Measurements from ENCODE around the gene RAP1A. TPM values are rescaled to one million over a fixed set of nuclear protein-coding genes. Genes with fewer than 3 reads are reported as not detected.
A peak's percentile ranks its signal among the peaks of the same experiment; 100 is the strongest.

The RAP1A gene
- polyA plus RNA-seq, 2 donors: 56.8 to 60.2 TPM

GRCh38 chr1:111754984-111755330 lies 135.4 kb downstream of the RAP1A start:
- Histone ChIP-seq H3K27ac (ENCODE audit: low read depth in 2 of 2, low read length in 1 of 2) (peak overlapping the region; percentile 95 to 96), H3K36me3 (ENCODE audit: control insufficient read depth in 2 of 2, insufficient read depth in 2 of 2, low read length in 1 of 2) (no peaks in the 10 kb centered on the region), H3K27me3 (ENCODE audit: control insufficient read depth in 1 of 2, insufficient read depth in 2 of 2, low read length in 2 of 2) (no peaks in the 10 kb centered on the region), H3K4me3 (ENCODE audit: low read depth in 1 of 2, low read length in 2 of 2) (peak overlapping the region; percentile 76 to 90), H3K4me1 (ENCODE audit: control insufficient read depth in 2 of 2, insufficient read depth in 2 of 2, low read length in 1 of 2) (peaks cover 0 to 3% of the 10 kb centered on the region in 2 donors), H3K9me3 (ENCODE audit: control insufficient read depth in 2 of 2, insufficient read depth in 1 of 2, low read depth in 1 of 2, low read length in 1 of 2) (no peaks in the 10 kb centered on the region)
- 0 to 2% methylated on average over 12 of the region's 12 CpGs for WGBS, 2 donors

GRCh38 chr1:111755331-111756123 lies 135.9 kb downstream of the RAP1A start, which contains the start of gene DDX20:
TSS of gene DDX20 (plus strand) at chr1:111755901. CDS start at chr1:111755925, 24 bp downstream.
- no peaks in the 10 kb centered on the region for H3K27me3 ChIP-seq (ENCODE audit: control insufficient read depth in 1 of 2, insufficient read depth in 2 of 2, low read length in 2 of 2)
- peak within 1 kb of the TSS; percentile 95 to 96 for H3K27ac ChIP-seq (ENCODE audit: low read depth in 2 of 2, low read length in 1 of 2)
- WGBS, 2 donors: 0% methylated on average over 63 to 67 of the region's 67 CpGs
- peaks cover 0 to 3% of the 10 kb centered on the region in 2 donors for H3K4me1 ChIP-seq (ENCODE audit: control insufficient read depth in 2 of 2, insufficient read depth in 2 of 2, low read length in 1 of 2)
- no peaks in the 10 kb centered on the region for H3K36me3 ChIP-seq (ENCODE audit: control insufficient read depth in 2 of 2, insufficient read depth in 2 of 2, low read length in 1 of 2)
- peak within 1 kb of the TSS; percentile 76 to 90 for H3K4me3 ChIP-seq (ENCODE audit: low read depth in 1 of 2, low read length in 2 of 2)
- H3K9me3 ChIP-seq (ENCODE audit: control insufficient read depth in 2 of 2, insufficient read depth in 1 of 2, low read depth in 1 of 2, low read length in 1 of 2): no peaks in the 10 kb centered on the region

DNA sequence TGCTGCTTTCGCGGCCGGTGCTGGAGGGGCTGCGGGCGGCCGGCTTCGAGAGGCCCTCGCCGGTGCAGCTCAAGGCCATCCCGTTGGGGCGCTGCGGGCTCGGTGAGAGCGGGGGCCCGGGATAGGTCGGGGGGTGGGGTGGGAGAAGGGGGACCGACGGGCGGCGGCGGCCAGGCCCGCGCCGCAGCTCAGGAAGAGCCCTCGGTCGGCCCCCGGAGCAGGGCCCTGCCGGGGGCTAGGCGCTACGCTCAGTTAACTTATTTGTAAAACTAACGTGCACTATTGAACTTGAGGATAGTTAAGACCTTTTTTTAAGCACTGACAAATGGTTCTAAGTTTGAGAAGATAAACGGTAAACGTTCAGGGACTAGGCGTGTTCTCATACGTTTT lies 136.5 kb downstream of the RAP1A start:
- WGBS, 2 donors: 0 to 1% methylated on average over 30 to 35 of the region's 35 CpGs

DNA sequence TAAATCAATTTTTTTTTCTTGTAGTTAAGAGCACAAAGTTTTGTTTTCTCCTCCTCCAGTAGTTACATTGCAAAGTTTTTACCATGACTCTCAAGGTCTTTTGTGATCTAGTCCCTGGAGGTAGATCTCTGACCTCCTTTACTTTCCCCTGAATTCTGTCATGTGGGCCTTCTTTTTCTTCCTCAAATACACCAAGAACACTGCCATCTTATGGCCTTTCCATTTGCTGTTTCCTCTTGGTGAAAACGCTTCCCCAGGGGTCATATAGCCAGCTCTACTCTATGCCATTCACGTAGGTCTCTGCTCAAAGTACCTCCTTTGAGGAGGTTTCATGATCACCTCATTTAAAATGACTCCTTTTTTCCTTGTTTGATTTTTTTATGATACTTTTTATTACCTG lies 138.8 kb downstream of the RAP1A start:
- Histone ChIP-seq H3K4me1 (ENCODE audit: control insufficient read depth in 2 of 2, insufficient read depth in 2 of 2, low read length in 1 of 2) (peaks cover 0 to 3% of the 10 kb centered on the region in 2 donors), H3K36me3 (ENCODE audit: control insufficient read depth in 2 of 2, insufficient read depth in 2 of 2, low read length in 1 of 2) (peaks cover 0 to 7% of the 10 kb centered on the region in 2 donors), H3K27me3 (ENCODE audit: control insufficient read depth in 1 of 2, insufficient read depth in 2 of 2, low read length in 2 of 2) (no peaks in the 10 kb centered on the region), H3K4me3 (ENCODE audit: low read depth in 1 of 2, low read length in 2 of 2) (no peak overlapping the region), H3K9me3 (ENCODE audit: control insufficient read depth in 2 of 2, insufficient read depth in 1 of 2, low read depth in 1 of 2, low read length in 1 of 2) (no peaks in the 10 kb centered on the region), H3K27ac (ENCODE audit: low read depth in 2 of 2, low read length in 1 of 2) (no peak overlapping the region)
- WGBS, 2 donors: 64 to 69% methylated on average over 2 of the region's 2 CpGs

More for the DNA sequence above, 136.5 kb downstream of the RAP1A start:
- H3K9me3 ChIP-seq (ENCODE audit: control insufficient read depth in 2 of 2, insufficient read depth in 1 of 2, low read depth in 1 of 2, low read length in 1 of 2): no peaks in the 10 kb centered on the region
- H3K4me1 ChIP-seq (ENCODE audit: control insufficient read depth in 2 of 2, insufficient read depth in 2 of 2, low read length in 1 of 2): peaks cover 0 to 3% of the 10 kb centered on the region in 2 donors
- no peaks in the 10 kb centered on the region for H3K27me3 ChIP-seq (ENCODE audit: control insufficient read depth in 1 of 2, insufficient read depth in 2 of 2, low read length in 2 of 2)
- peak overlapping the region; percentile 95 to 96 for H3K27ac ChIP-seq (ENCODE audit: low read depth in 2 of 2, low read length in 1 of 2)
- peak overlapping the region; percentile 76 to 90 for H3K4me3 ChIP-seq (ENCODE audit: low read depth in 1 of 2, low read length in 2 of 2)
- H3K36me3 ChIP-seq (ENCODE audit: control insufficient read depth in 2 of 2, insufficient read depth in 2 of 2, low read length in 1 of 2): no peaks in the 10 kb centered on the region

- Histone ChIP-seq H3K4me3 (ENCODE audit: low read depth in 1 of 2, low read length in 2 of 2) (no peak overlapping the region), H3K36me3 (ENCODE audit: control insufficient read depth in 2 of 2, insufficient read depth in 2 of 2, low read length in 1 of 2) (peaks cover 3 to 10% of the 10 kb centered on the region in 2 donors), H3K27ac (ENCODE audit: low read depth in 2 of 2, low read length in 1 of 2) (no peak overlapping the region), H3K27me3 (ENCODE audit: control insufficient read depth in 1 of 2, insufficient read depth in 2 of 2, low read length in 2 of 2) (no peaks in the 10 kb centered on the region), H3K4me1 (ENCODE audit: control insufficient read depth in 2 of 2, insufficient read depth in 2 of 2, low read length in 1 of 2) (peaks cover 0 to 3% of the 10 kb centered on the region in 2 donors), H3K9me3 (ENCODE audit: control insufficient read depth in 2 of 2, insufficient read depth in 1 of 2, low read depth in 1 of 2, low read length in 1 of 2) (no peaks in the 10 kb centered on the region)
- WGBS, 2 donors: 77 to 87% methylated on average over 2 of the region's 2 CpGs
Measured at GRCh38 chr1:111761717-111762116, 142.1 kb downstream of the RAP1A start.

GRCh38 chr1:111762332-111762731 lies 142.7 kb downstream of the RAP1A start:
- Histone ChIP-seq H3K36me3 (ENCODE audit: control insufficient read depth in 2 of 2, insufficient read depth in 2 of 2, low read length in 1 of 2) (peaks cover 3 to 10% of the 10 kb centered on the region in 2 donors), H3K4me1 (ENCODE audit: control insufficient read depth in 2 of 2, insufficient read depth in 2 of 2, low read length in 1 of 2) (no peaks in the 10 kb centered on the region), H3K27ac (ENCODE audit: low read depth in 2 of 2, low read length in 1 of 2) (no peak overlapping the region), H3K9me3 (ENCODE audit: control insufficient read depth in 2 of 2, insufficient read depth in 1 of 2, low read depth in 1 of 2, low read length in 1 of 2) (no peaks in the 10 kb centered on the region), H3K4me3 (ENCODE audit: low read depth in 1 of 2, low read length in 2 of 2) (no peak overlapping the region), H3K27me3 (ENCODE audit: control insufficient read depth in 1 of 2, insufficient read depth in 2 of 2, low read length in 2 of 2) (no peaks in the 10 kb centered on the region)
- 95 to 96% methylated on average over 2 of the region's 2 CpGs for WGBS, 2 donors

Other genes starting within 250 kb of the RAP1A start
- 1 to 10 TPM in 1 of 2 donors, under 1 TPM in 1; 0.84 to 2.4 TPM for gene OVGP1, start 192.1 kb upstream of the RAP1A start, polyA plus RNA-seq
- gene WDR77, start 170.5 kb upstream of the RAP1A start, polyA plus RNA-seq: 10 to 100 TPM; 17.8 to 30.0 TPM
- gene ATP5PB, start 170.3 kb upstream of the RAP1A start, polyA plus RNA-seq: 100 to 1,000 TPM; 123 to 319 TPM
- 1 to 10 TPM; 3.5 to 4.8 TPM for gene C1orf162, start 145.8 kb upstream of the RAP1A start, polyA plus RNA-seq
- gene ADORA3, start 116.2 kb upstream of the RAP1A start, polyA plus RNA-seq: under 1 TPM; 0.94 to 0.99 TPM
- gene TMIGD3, start 116.2 kb upstream of the RAP1A start, polyA plus RNA-seq: under 1 TPM; 0.31 to 0.79 TPM
- gene INKA2, start 119.6 kb downstream of the RAP1A start, polyA plus RNA-seq: 1 to 10 TPM; 1.2 to 3.0 TPM
- 1 to 10 TPM; 3.2 to 4.2 TPM for gene DDX20, start 136.1 kb downstream of the RAP1A start, polyA plus RNA-seq